ENCODE results near the gene TRABD.

Gene TRABD

GRCh38 chr22:50174382-50175190, 11.1 kb upstream of the TRABD start:
- no peak overlapping the region for H3K27ac ChIP-seq
- TF ChIP-seq CTCF (conservative IDR thresholded peaks at IDR 0.05) (no peak), ZFX (IDR thresholded peaks at IDR 0.05) (no peak)

DNA sequence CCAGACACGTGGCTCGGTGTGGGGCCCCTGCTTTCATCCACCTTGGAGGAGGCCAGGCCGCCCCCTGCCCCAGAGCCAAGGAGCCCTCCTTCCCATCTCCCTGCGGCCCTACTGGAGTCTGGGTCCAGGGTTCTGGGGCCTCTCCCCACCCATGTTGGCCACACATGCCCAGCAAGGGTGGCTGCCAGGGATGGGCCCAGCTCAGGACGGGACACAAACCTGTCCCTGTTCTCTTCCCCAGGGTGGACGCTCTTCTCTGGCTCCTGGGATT, 10.6 kb upstream of the TRABD start:
- H3K27ac ChIP-seq, result no peak overlapping the region
- no peak for TF ChIP-seq ZFX (IDR thresholded peaks at IDR 0.05)
- no peak for TF ChIP-seq CTCF (conservative IDR thresholded peaks at IDR 0.05)

- TF ChIP-seq ZFX (IDR thresholded peaks at IDR 0.05) (no peak), CTCF (conservative IDR thresholded peaks at IDR 0.05) (no peak)
- no peak overlapping the region for H3K27ac ChIP-seq
These were observed 9.5 kb upstream of the TRABD start for GRCh38 chr22:50175921-50176849.

GRCh38 chr22:50176850-50177536, 8.7 kb upstream of the TRABD start:
- no peak for TF ChIP-seq CTCF (conservative IDR thresholded peaks at IDR 0.05)
- TF ChIP-seq ZFX (IDR thresholded peaks at IDR 0.05), result no peak
- no peak overlapping the region for H3K27ac ChIP-seq

GRCh38 chr22:50177537-50178470, 7.9 kb upstream of the TRABD start:
- no peak for TF ChIP-seq CTCF (conservative IDR thresholded peaks at IDR 0.05)
- no peak for TF ChIP-seq ZFX (IDR thresholded peaks at IDR 0.05)
- H3K27ac ChIP-seq, result no peak overlapping the region

DNA sequence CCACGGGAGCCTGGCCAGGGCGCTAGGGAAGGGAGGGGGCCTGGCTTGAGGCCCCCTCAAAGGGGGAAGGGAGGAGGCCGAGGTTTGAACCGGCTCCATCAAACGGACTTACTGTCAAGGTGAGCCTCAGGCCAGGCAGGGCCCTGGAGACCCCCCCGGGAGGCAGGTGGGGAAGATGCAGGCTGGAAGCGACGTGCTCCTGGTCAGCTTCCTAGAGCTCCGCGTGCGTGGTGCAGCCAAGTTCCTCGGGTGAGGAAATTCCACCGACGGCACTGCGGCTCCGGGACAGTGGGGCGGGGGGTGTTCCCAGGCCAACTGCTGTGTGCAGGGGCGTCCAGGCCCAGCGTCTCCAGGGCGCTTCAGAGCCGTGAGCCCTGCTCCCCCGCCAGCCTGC, 7.2 kb upstream of the TRABD start:
- no peak overlapping the region for H3K27ac ChIP-seq
- TF ChIP-seq CTCF (conservative IDR thresholded peaks at IDR 0.05), result no peak
- TF ChIP-seq ZFX (IDR thresholded peaks at IDR 0.05), result no peak

Data from C4-2B (cell line).